Measurements from ENCODE around the gene MTOR. TPM values are rescaled to one million over a fixed set of nuclear protein-coding genes. Genes with fewer than 3 reads are reported as not detected.

MTOR gene
- total and polyA plus RNA-seq, 2 donors (not counting 3 experiments of a cell fraction or from before 2014, with no cell fraction given): 33.5 to 50.4 TPM

GRCh38 chr1:11302366-11302765, 40.0 kb upstream of the MTOR start:
- CTCF ChIA-PET: interaction anchor here (1.0 to 1.3 kb wide), 2 partner anchors 16 to 37 kb away, joined by 3 to 4 read pairs; no protein-coding TSS in a partner anchor
- Histone ChIP-seq H3K27me3 (ENCODE audit: control insufficient read depth in 2 of 2, insufficient read depth in 2 of 2, low read length in 2 of 2) (no peaks in the 10 kb centered on the region), H4K20me1 (replicated peaks; ENCODE audit: control insufficient read depth, extremely low read depth, insufficient read depth, low read length) (no peaks in the 10 kb centered on the region), H3K36me3 (ENCODE audit: control insufficient read depth in 2 of 2, extremely low read depth in 1 of 2, insufficient read depth in 2 of 2, low read length in 2 of 2) (no peaks in the 10 kb centered on the region), H2AFZ (ENCODE audit: low read depth, low read length) (no peak overlapping the region), H3K9me1 (replicated peaks; ENCODE audit: control insufficient read depth, extremely low read depth, insufficient read depth, low read length) (no peaks in the 10 kb centered on the region), H3K4me2 (ENCODE audit: insufficient read depth, low read length) (no peak overlapping the region), H3K9me3 (replicated peaks; ENCODE audit: control insufficient read depth, insufficient read depth, low read length) (no peaks in the 10 kb centered on the region), H3K4me1 (ENCODE audit: control insufficient read depth, extremely low read depth, insufficient read depth, low read length) (no peaks in the 10 kb centered on the region), H3K79me2 (ENCODE audit: control insufficient read depth, insufficient read depth, low read length) (no peaks in the 10 kb centered on the region), H3K27ac (ENCODE audit: insufficient read depth, low read depth, low read length) (no peak overlapping the region), H3K4me3 (replicated peaks in 1 of 3; ENCODE audit: insufficient read depth in 1 of 3, low read depth in 1 of 3, low read length in 3 of 3) (no peak overlapping the region), H3K9ac (replicated peaks; ENCODE audit: extremely low read depth, insufficient read depth, low read length) (no peak overlapping the region)
- intact Hi-C loops (cut with micrococcal nuclease) (no loop called here), dilution Hi-C loops (cut with MboI; ENCODE audit: extremely low pct_ligation_motif_present, low sequenced_read_pairs) (no loop called here)
- BruUV-seq (replicated peaks): no TSS peak
- DNase-seq (ENCODE audit: low read depth, low spot score): no peak
- no peak for FAIRE-seq
- TF ChIP-seq JUN (IDR thresholded peaks at IDR 0.05; ENCODE audit: borderline replicate concordance, insufficient read depth, insufficient read length, low read depth) (no peak), CTCF (IDR thresholded peaks at IDR 0.05; ENCODE audit: extremely low read depth in 1 of 2, insufficient read depth in 1 of 2, low read depth in 1 of 2, low read length in 2 of 2) (no peak), MYC (IDR thresholded peaks at IDR 0.05; ENCODE audit: low read depth, low read length) (no peak), MAX (IDR thresholded peaks at IDR 0.05; ENCODE audit: insufficient read depth, insufficient read length) (no peak), POLR2A (IDR thresholded peaks at IDR 0.05; ENCODE audit: low read depth, low read length) (no peak), EZH2 (IDR thresholded peaks at IDR 0.05; ENCODE audit: borderline replicate concordance, low read depth, low read length, severe bottlenecking) (no peak), GATA2 (IDR thresholded peaks at IDR 0.05; ENCODE audit: insufficient read depth, insufficient read length, low read depth, low read length) (no peak), POLR2AphosphoS5 (IDR thresholded peaks at IDR 0.05; ENCODE audit: insufficient read depth, low read depth, low read length) (no peak), FOS (IDR thresholded peaks at IDR 0.05; ENCODE audit: borderline replicate concordance, insufficient read depth, low read length) (no peak)
- POLR2A ChIA-PET: interaction anchor here (1.1 kb wide), 1 partner anchor 11 kb away, joined by 3 read pairs; no protein-coding TSS in a partner anchor

All from endothelial cell of umbilical vein (primary cell).